Hepatic stellate cell (primary cell): ENCODE results near the gene TMC1.
A peak's percentile ranks its signal among the peaks of the same experiment; 100 is the strongest.
"Not testable (repeated sequence)": the region's sequence is repeated elsewhere in the genome, so short reads cannot be mapped to it uniquely, and the experiment has no call there.

Experiments used
- DNase-seq: peaks from one replicate; pipeline ENCODE4 v3.0.0; 2011; ENCODE audit warnings: low spot score

TMC1 gene

GRCh38 chr9:72521416-72521815 is at the start of gene TMC1:
TMC1 (plus strand) TSS chr9:72521608; CDS start chr9:72648649, 127,041 bp downstream.
- not testable (repeated sequence) for DNase-seq

GRCh38 chr9:72473474-72474261 is 47.7 kb upstream of the TMC1 start:
- DNase-seq: no peak

- DNase-seq: no peak
Measured at GRCh38 chr9:72474676-72475075, 46.7 kb upstream of the TMC1 start.

- DNase-seq: no peak
Measured at GRCh38 chr9:72476100-72476499, 45.3 kb upstream of the TMC1 start.

GRCh38 chr9:72476617-72477437 is 44.6 kb upstream of the TMC1 start:
- no peak for DNase-seq

GRCh38 chr9:72477930-72478518 is 43.4 kb upstream of the TMC1 start:
- DNase-seq: peak; percentile 71

- no peak for DNase-seq
Measured at GRCh38 chr9:72478966-72479365, 42.4 kb upstream of the TMC1 start.

- DNase-seq: not testable (repeated sequence)
Measured at GRCh38 chr9:72480261-72480660, 41.1 kb upstream of the TMC1 start.

GRCh38 chr9:72480921-72481320 is 40.5 kb upstream of the TMC1 start:
- DNase-seq: peak; percentile 36

- DNase-seq: no peak
Measured at GRCh38 chr9:72485821-72486593, 35.4 kb upstream of the TMC1 start.

- DNase-seq: no peak
Measured at GRCh38 chr9:72486594-72486955, 34.8 kb upstream of the TMC1 start.

- DNase-seq: not testable (repeated sequence)
Measured at GRCh38 chr9:72487665-72488064, 33.7 kb upstream of the TMC1 start.

- no peak for DNase-seq
Measured at GRCh38 chr9:72489986-72490385, 31.4 kb upstream of the TMC1 start.

GRCh38 chr9:72491242-72491641 is 30.2 kb upstream of the TMC1 start:
- DNase-seq: no peak

- DNase-seq: no peak
Measured at GRCh38 chr9:72494051-72494450, 27.4 kb upstream of the TMC1 start.

- no peak for DNase-seq
Measured at GRCh38 chr9:72497447-72498046, 23.9 kb upstream of the TMC1 start.

GRCh38 chr9:72506615-72507014 is 14.8 kb upstream of the TMC1 start:
- no peak for DNase-seq

GRCh38 chr9:72509053-72509452 is 12.4 kb upstream of the TMC1 start:
- peak; percentile 8 for DNase-seq

GRCh38 chr9:72509635-72510034 is 11.8 kb upstream of the TMC1 start:
- peak; percentile 17 for DNase-seq

GRCh38 chr9:72521011-72521410 is 397 bp upstream of the TMC1 start:
- DNase-seq: not testable (repeated sequence)

GRCh38 chr9:72524820-72525540 is 3.6 kb downstream of the TMC1 start:
- DNase-seq: peak; percentile 66
